ENCODE data around the gene ITPR1.

- TF ChIP-seq POU6F1 (CRISPR knock-in tag; IDR thresholded peaks at IDR 0.05; ENCODE audit: borderline replicate concordance, low read depth) (no peak), ZNF8 (CRISPR knock-in tag; IDR thresholded peaks at IDR 0.05) (no peak), ZC3H10 (CRISPR knock-in tag; IDR thresholded peaks at IDR 0.05) (no peak), TCF4 (CRISPR knock-in tag; IDR thresholded peaks at IDR 0.05; ENCODE audit: borderline replicate concordance) (no peak)
Observed at GRCh38 chr3:4711680-4711992, 218.5 kb downstream of the ITPR1 start.

Measured in SK-N-SH treated with all-trans-retinoic acid at 6 μM for 48 hours (cell line).